HG03039 (cell line): ENCODE data around the gene CCDC87.
"Not testable (repeated sequence)": the region's sequence is repeated elsewhere in the genome, so short reads cannot be mapped to it uniquely, and the experiment has no call there.

Experiments used
- ATAC-seq: cut with Tn5 transposase; IDR thresholded peaks from one replicate; pipeline ENCODE4 v1.9.1; 2021; ENCODE audit warnings: mild to moderate bottlenecking, moderate library complexity; ENCODE audit not compliant: unreplicated experiment

CCDC87 gene

DNA sequence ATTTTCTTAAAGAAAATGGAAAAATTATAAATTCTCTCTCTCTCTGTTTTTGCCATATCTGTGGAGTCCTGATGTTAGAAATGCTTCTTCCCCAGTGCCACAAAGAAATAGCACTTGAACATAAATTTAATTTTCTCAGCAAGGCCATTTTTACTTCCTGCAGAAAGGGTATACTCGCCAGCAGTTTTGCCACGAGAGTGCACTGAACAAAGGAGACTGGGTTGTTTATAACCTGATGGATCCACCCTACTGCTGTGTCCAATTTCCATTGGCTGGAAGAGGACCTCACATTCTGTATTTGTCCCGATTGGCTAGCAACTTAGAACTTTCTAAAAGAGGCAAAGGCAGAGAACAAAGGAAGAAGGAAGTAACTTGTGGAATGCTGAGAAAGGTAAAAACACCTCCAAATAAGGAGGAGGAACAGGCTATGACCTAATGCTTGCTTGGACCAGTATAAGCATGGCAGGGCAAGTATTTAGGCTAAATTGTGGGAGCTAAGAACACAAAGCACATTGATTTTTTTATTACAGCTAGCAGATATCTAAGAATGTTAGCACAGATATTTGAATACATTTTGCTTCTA lies 10.2 kb downstream of the CCDC87 start:
- ATAC-seq, result not testable (repeated sequence)

DNA sequence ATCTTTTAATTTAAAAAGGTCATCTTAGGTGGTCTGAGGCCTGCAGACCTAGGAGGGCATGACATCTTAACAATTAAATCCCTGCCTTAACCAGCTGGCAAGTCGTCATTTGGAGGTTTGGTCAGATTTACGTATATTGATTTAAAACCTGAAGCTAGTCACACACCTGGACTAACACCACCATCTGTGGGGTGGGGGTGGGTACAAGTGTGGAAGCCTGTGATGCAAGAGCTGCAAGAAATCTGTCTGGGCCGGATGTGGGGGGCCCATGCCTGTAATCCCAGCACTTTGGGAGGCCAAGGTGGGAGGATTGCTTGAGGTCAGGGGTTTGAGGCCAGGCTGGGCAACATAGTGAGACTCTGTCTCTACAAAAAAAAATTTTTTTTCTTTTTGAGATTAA lies 11.6 kb downstream of the CCDC87 start:
- ATAC-seq, result no peak

DNA sequence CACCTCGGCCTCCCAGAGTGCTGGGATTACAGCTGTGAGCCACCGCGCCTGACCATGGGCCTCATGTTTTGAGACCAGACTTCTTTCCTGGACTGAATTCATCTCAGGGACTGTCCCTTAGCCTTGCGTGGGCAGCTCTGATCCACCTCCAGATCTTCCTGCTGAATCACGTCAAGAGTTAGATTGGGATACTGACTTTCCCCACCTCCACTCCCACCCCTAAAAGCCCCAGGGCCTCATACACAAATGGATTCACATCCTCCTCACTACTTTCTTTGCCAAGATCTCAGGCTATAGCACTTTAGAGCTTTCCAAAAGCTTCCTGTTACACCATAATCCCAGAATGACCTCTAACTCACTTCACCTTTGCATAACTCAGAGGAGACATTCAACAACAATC lies 12.1 kb downstream of the CCDC87 start:
- no peak for ATAC-seq

DNA sequence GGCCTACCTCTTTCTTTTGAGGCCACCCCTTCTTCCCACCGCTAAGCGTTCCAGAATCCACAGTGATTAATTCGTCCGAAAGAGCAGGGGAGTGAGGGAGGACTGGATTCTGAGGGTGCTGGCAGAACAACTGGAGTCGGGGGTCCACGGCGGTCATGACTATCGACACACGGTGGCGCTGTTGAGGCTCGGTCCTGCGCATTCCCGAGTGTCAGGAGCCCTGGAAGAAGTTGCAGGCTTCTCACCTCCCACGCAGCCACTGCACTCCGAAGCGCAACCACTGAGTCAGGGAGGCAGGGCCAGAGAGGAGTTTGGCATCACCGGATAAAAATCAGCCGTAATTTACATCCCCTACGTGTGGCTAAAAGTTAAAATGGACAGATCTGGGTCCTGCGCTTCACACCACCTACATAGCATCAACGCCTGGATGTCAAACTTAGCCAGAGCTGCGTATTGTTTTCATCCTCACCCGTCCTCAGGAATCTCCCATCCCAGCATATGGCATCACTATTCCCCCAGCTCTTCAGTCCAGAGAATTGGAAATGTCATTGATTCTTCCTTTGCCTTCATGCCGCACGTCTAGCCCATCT lies 13.8 kb downstream of the CCDC87 start:
- no peak for ATAC-seq

DNA sequence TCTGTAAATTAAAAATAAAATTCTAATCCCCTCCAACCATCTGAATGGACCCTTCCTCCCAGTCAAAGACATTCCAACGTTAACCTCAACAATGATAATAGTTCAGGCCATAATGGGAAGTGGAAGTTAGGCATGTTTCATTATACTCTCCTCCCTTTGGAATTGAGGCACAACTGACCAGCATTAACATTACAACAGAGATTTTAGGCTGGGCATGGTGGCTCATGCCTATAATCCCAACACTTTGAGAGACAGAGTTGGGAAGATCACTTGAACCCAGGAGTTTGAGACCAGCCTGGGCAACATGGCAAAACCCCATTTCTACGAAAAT lies 22.0 kb downstream of the CCDC87 start:
- ATAC-seq, result no peak

DNA sequence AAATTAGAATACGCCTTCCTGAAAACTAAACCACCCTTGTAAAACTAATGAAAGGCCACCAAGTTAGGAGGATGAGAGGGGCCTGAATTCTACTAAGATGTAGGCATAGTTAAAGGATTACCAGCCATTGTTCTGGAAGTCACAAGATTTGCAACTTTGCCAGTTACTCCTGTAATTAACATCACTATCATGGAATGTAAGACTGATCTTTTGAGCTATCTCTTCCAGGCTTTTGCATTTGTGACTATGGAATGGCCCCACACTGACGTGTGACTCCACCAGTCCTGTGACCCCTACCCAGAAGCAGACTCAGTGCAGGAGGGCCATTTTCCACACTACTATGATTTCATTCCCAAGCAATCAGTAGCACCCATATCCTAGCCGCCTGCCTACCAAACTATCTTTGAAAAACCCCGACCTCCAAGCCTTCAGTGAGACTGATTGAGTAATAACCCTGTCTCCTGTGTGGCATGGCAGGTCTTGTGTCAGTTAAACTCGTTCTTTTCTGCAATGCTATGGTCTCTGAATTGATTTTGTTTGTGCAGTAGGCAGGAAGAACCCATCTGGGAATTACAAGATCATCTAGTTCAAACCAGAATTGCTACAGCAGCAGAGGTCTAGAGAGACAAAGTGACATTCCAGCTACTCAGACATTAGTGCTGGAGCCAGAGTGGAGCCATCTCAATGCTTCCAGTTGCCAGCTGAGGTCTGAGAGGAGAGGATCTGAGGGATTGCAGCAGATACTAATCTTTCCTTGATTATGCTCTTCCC lies 22.6 kb downstream of the CCDC87 start:
- no peak for ATAC-seq

DNA sequence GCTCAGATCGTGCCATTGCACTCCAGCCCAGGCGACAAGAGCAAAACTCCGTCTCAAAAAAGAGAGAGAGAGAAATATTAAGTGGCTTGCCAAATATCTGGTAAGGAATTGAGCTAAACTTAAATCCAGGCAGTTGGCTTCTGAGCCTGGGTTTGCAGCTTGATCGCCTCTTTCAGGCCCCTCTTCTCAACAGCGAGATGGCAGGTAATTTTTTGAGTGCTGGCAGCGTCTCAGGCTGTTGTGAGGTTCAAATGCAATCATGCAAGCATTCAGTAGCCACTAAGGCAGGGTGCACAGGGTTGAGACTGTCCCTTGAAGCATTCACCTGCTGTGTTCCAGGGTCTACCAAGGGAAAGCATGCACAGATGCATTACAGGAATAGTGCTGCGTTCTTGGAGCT lies 23.8 kb downstream of the CCDC87 start:
- ATAC-seq, result no peak

DNA sequence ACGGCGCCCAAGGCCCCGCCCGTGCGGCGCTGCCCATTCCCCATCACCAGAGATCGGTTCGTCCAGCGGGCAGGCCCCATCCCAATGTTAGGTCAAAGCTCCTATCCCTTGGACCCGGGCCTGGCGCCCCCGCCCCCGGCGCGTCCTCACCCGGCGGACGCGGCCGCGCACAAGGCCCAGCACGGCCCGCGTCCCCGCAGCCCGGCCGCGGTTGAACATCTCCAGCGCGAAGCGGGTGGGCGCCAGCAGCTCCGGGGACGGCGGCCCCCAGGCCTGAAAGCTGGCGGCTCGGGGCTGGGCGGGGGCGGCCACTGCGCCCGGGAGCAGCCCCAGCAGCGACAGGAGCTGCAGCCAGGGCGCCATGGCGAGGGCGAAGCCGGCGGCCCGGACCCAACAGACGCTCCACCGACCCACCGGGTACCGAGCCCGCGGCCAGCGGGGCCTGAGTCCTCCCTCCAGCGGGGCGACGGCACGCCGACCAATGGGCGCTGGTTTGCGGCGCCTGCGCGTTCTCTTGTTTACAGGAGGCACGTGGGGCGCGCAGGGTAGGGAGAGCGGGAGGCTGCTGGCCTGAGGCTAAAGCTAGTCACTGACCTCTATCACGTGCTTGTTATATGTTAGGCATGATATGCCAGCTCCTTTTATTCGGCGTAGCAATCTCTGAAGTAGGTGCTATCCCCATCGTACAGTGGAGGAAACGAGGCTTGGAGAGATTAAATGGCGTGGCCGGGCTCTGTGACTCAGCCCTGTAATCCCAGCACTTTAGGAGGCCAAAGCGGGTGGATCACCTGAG lies 24.5 kb downstream of the CCDC87 start, which contains the start of gene CTSF:
CTSF (minus strand) TSS at position 483 of the 793 bp plus-strand sequence; CDS start at position 363, 120 bp downstream.
- ATAC-seq, result peak; percentile 61

DNA sequence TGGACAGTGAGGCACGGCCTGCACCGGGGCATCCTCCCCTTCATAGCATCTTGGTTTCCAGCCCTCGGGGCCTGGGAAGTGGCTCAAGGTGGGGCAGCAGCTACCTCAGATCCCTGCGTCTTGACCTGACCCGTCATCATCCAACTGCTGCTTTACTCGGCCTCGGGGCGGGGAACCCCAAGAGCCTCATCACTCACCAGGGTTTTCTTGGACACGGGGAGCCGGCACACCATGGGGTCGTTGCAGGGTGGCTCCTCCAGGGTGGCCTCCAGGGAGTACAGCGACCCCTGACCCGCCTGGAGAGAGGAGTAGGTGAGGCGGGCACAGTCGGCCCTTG lies 25.1 kb downstream of the CCDC87 start:
- ATAC-seq, result no peak

DNA sequence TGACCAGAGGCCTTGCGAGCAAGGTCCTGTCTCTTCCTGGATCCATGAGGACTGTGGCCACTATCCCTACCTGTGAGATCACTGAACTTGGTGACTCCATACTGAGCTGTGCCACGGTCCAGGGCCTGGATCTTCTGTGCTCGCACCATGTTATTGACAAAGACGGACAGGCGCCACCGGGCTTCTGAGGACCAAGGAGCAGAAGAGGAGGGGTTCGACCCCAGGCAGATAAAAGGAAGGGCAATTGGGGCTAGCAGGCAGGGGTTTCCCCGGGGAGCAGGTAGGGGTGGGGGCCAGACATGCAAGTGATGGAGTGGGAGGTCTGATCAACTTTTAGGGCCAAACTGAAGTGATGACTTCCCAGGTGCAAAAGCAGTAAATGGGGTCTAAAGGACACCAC lies 26.6 kb downstream of the CCDC87 start:
- no peak for ATAC-seq

DNA sequence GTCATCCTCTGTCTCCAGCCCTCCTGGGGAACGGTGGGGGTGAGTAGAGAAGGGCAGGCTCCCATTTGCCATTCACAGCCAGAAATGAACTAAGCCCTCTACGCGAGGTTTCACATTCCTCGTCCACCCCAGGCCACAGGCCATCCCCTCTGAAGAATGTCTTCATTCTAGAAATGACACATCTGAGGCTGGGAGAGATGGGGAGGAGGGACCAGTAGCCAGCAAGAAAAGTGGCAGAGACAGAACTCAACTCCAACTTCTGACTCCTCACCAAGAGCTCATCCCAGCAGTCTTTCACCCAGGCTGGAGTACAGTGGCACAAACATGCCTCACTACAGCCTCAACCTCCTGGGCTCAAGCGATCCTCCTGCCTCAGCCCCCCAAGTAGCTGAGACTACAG lies 27.9 kb downstream of the CCDC87 start:
- no peak for ATAC-seq

DNA sequence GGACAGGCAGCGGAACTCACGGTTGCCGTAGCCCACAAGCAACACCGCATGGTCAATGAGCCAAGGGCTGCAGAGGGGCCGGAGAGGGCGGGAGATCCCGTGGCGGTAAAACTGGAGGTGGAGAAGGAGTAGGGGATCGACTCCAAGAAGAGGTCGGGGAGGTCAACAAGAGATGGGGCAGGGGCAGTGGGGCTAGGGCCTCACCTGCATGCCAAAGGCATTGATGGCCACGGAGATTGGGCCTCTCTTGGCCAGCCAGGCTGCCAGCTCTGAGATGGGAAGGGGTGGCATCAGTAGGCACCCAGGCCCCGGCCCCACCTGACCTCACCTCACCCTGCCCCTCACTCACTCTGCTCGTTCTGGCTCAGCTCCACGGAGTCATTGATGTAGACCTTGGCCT lies 28.3 kb downstream of the CCDC87 start:
- ATAC-seq, result no peak

DNA sequence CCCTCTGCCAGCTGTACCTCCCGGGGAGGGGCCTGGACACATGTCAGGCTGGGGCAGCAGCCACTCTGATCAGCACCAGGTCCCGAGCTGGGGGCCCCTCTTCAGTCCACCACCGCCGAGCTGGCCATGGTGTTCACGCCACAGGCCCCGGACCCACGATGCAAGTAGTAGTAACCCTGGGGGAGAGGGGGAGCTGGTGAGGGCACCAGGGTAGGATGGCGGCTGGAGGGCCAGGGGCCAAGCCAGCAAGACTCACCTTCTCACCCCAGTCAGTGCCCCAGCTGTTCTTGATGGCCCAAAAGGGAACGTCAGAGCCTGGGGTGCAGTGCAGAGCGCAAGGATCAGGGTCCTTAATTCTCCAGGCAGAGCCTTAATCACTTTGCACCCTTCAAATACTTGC lies 29.0 kb downstream of the CCDC87 start:
- no peak for ATAC-seq

DNA sequence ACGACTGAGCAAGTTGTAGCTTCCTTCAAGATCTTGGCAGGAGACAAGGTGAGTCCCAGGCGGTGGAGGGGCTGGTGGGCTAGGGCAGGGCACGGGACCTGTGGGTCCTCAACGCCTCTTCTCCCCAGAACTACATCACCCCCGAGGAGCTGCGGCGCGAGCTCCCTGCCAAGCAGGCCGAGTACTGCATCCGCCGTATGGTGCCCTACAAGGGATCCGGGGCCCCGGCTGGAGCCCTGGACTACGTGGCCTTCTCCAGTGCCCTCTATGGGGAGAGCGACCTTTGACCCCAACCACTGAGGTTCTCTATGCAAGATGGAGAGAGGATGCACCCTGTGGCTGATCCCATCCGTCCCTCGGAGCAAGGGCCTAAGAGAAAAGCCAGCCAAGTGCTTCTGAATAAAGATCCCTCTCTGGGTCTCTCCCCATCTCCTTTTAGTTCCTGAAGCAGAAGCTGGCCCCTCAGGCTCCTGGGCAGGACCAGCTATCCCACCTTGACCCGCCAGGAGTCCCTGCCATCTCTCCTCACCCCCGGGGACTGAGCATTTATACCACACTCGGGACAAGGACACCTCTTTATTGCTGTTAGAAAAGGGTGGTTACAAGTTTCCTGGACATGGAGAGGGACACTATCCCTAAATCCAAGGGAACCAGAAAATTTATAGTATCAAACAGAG lies 29.8 kb downstream of the CCDC87 start:
- no peak for ATAC-seq

DNA sequence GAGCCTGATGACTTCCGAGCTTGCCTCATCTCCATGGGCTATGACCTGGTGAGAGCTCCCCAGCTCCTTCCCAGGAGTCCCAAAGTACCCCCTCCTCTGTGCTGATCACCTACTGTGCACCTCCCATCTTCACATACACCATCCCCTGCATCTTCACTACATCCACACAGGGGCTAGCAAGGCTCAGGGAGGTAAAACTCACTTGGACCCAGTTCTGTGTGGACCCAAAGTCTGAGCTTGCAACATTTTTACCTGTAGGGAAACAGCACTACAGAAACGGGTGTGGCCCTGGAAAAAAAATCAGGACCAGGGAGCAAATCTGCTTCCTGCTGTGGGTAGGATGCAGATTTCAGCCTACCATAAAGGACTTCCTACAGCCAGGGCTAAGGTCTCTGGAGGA lies 30.6 kb downstream of the CCDC87 start:
- ATAC-seq, result no peak

DNA sequence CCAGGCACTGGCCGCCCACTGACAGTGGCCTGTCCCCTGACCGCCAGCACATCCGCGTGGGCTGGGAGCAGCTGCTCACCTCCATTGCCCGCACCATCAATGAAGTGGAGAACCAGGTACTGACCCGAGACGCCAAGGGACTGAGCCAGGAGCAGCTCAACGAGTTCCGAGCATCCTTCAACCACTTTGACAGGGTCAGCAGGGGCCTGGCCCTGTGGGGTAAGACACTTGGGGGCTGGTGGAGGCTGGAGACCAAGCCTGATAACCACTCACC lies 31.0 kb downstream of the CCDC87 start:
- ATAC-seq, result no peak

DNA sequence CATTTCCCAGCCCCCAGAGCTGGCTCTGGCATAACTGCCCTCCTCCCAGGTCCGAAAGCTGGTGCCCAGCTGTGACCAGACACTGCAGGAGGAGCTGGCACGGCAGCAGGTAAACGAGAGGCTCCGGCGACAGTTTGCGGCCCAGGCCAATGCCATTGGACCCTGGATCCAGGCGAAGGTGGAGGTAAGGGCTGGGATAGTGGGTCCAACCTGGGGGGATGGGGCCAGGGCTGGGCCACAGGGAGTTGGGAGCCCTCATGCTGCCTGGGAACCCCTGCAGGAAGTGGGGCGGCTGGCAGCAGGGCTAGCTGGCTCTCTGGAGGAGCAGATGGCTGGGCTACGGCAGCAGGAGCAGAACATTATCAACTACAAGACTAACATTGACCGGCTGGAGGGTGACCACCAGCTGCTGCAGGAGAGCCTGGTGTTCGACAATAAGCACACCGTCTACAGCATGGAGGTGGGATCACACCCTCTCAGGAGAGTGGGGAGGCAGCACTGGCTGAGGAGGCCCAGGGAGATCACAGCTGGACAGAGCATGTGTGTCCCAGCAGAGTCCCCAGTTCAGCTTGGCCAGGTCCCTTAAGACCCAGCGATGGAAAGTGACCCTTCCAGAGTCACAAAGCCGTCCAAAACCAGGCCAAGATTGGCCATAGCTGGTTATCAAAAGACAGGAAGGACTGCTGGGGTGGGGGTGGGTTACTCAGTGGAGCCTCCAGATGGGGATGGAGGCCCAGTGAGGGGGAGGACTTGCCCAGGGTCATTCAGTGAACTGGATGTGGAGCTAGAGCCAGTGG lies 31.5 kb downstream of the CCDC87 start:
- ATAC-seq, result no peak

DNA sequence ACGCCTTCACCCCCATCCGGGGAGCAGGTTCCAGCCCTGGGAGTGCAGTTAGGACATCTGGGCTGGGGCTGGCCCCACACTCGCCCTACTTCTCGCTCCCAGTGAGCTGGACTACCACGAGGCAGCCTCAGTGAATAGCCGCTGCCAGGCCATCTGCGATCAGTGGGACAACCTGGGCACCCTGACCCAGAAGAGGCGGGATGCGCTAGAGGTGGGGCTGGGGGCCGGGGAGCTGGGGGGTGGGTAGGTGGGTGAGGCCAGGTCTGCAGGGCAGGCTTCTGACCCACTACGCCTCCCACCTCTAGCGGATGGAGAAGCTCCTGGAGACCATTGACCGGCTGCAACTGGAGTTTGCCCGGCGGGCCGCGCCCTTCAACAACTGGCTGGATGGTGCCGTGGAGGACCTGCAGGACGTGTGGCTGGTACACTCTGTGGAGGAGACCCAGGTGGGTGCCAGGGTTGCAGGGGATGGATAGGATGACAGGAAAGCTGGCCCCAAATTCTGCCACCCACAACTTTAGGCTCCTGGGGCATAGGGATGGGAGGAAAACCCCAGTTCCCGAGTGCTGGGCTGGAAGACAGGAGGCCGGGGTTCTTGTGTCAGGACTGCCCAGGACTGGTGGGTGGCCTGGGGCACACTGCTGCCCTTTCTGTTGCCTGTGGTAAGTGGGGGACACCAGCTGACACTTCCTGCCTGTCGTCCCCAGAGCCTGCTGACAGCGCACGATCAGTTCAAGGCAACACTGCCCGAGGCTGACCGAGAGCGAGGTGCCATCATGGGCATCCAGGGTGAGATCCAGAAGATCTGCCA lies 32.8 kb downstream of the CCDC87 start:
- no peak for ATAC-seq

DNA sequence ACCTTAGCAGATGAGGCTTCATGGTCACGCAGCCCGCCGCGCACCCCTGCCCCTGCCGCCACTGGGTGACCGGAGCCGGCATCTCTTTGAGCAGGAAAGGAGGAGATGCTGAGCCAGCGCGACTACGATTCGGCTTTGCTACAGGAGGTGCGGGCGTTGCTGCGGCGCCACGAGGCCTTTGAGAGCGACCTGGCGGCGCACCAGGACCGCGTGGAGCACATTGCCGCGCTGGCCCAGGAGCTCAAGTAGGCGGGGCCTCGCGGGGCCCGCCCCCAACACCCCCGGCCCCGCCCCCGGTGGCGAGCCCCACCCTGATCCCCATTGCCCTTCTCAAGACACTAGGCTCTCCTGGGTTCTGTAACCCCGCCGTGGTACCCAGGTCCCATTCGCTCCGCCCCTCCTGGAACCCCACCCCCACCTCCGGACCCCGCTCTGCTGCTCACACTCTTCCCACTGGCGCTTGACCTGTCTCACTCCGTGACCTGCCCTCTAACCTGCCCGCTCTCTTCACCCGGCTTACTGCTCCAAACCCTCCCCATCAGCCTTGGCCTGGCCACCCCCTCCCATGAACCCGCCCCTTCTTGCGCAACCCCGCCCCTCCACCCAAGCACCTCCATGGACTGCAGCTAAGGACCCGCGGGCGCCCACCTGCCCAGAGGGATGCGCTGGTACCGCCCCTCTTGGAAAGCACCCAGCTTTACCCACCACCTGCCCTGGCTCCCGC lies 33.6 kb downstream of the CCDC87 start:
- no peak for ATAC-seq
